M059J (cell line): ENCODE measurements around the gene IGF2BP2. TPM values are rescaled to one million over a fixed set of nuclear protein-coding genes. Genes with fewer than 3 reads are reported as not detected.
"Not testable (repeated sequence)": the region's sequence is repeated elsewhere in the genome, so short reads cannot be mapped to it uniquely, and the experiment has no call there.

ENCODE experiments used
- DNase-seq: peaks from one replicate; pipeline ENCODE4 v3.0.0-alpha.2; 2012; ENCODE audit warnings: low read depth
- total RNA-seq: library from RNA; depleted of rRNA; stranded (reverse); fragments of >200 nt; shearing (Covaris generic); gene quantifications from 2 replicates; pipeline ENCODE4 v1.2.3, GENCODE V29; 2014; rRNA removed

The IGF2BP2 gene
- total RNA-seq, 1 experiment from 2014 or later, result 72.0 TPM

- DNase-seq, result no peak
Observed at GRCh38 chr3:185640308-185640707, 184.5 kb downstream of the IGF2BP2 start.

DNA sequence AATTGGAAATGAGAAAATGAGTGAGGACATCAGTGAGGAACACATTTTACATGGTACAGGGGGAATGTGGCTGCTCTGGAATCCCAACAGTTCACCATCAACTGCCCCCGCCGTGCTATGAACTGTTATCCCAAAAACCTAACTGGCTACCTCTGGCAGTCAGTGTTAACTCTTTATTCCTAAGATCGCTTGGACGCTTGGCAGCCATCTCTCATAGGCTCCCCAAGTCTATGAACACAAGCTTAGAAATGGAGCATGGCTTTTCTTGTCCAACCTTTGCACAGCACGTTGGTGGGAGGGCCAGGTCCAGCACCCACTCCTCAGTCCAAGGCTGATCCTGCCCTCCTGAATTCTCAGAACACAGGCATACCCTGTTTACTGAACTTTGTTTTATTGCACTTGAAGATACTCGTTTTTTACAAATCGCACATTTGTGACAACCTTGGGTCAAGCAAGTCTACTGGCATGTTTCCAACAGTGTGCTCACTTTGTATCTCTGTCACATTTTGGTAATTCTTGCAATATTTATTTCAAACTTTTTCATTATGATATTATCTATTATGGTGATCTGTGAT, 185.1 kb downstream of the IGF2BP2 start:
- no peak for DNase-seq

GRCh38 chr3:185638651-185639050, 186.2 kb downstream of the IGF2BP2 start:
- DNase-seq, result not testable (repeated sequence)

- no peak for DNase-seq
Observed at GRCh38 chr3:185637388-185637787, 187.5 kb downstream of the IGF2BP2 start.

- no peak for DNase-seq
Observed at GRCh38 chr3:185632996-185633395, 191.8 kb downstream of the IGF2BP2 start.

- DNase-seq, result peak; percentile 18
Observed at GRCh38 chr3:185631508-185632206, 193.2 kb downstream of the IGF2BP2 start.

DNA sequence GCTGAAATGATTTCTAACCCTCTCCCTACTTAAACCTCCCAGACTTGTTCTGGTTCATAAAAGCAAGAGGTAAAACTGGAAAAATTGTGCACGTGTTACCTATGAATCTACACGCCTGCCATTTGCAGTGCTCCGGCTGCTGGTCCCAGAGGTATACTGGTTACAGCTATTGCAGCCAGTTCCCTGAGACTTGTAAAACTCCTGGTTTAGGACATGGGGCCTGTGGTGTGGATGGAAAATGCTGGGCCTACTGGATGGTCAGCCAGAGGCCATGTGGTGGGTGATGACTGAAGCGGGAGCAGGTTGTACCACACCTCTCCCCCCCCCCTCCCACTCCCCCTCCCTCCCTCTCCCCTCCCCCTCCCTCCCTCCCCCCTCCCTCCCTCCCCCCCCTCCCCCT, 193.7 kb downstream of the IGF2BP2 start:
- DNase-seq, result no peak

- DNase-seq, result peak; percentile 88
Observed at GRCh38 chr3:185630182-185630622, 194.6 kb downstream of the IGF2BP2 start.

- DNase-seq, result no peak
Observed at GRCh38 chr3:185629554-185630181, 195.2 kb downstream of the IGF2BP2 start.

DNA sequence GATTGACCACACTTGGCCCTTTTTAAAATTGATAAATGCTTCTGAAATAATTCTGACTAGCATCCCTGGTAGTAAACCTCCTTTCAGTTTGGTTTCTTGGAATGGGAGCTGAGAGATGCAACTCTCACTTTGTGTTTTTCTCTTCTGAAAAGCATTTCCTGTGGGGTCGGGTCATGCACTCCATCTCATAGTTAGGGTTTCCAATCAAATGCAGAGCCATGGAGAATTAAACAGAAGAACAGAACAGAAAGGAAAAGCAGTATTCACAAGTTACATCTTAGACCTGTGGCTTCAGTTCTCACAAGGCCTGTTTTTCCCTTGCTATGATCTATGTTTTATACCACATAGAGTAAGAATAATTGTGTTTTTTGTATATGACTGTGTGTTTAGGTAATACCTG, 199.1 kb downstream of the IGF2BP2 start:
- no peak for DNase-seq

DNA sequence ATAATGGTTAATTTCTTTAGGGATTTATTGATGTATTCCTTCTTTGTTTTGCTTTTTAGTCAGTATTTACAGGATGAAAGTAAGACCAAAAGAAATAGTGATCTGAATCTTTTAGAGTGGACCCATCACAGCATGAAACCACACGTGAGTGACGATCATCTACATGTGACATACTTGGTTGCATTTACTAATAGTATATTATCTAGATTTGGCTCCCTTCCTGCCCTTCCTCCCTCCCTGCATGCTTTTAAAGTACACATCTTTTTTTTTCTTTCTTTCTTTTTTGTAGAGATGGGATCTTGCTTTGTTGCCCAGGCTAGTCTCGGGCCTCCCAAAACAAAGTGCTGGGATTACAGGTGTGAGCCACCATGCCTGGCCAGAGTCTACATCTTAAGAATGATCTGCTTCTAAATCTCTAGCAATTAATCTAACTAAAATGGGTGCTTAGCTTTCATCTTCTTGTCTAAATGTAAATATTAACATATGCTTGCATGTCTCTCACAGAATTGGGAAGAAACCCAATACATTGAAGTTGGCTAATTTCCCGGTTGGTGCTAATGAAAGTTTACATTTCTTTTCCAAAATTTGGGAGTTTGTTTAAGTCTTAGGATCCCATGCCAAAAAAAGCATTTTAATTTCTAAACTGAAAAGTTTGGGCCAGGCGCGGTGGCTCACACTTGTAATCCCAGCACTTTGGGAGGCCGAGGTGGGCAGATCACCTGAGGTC, 200.7 kb downstream of the IGF2BP2 start:
- DNase-seq, result no peak

DNA sequence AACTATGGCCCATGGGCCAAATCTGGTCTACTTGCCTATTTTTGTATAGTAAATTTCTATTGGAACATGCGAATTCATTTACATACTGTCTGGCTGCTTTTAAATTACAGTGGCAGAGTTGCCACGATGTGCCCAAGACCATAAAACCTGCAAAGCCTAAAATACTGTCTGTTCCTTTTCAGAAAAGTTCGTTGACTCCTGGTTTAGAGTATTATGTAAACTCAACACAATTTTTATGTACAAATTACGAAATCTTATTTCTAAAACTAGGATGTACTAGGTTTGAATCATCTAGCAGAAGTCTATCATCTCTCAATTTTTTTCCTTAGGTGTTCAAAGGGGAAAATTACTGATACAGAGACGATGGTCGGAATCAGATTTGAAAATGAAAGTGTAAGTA, 211.8 kb downstream of the IGF2BP2 start:
- DNase-seq, result no peak

DNA sequence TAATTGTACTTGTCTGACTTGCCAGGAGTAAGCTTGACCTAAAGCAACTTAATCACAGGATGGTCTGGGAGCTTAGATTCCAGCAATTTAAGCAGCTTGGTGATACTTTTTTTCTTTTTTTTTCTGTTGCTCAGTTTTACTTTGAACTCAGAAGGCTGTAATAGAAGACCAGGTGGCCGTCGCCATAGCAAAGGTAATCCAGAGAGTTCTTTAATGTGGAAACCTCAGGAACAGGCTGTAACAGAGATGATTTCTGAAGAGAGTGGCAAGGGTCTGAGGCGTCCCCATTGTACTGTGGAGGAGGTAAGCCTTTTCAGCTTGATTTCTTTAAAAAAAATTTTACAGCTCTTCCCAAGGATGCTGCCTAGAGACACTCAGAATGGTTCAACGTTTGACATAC, 218.6 kb downstream of the IGF2BP2 start:
- DNase-seq, result no peak

GRCh38 chr3:185605566-185605965, 219.3 kb downstream of the IGF2BP2 start:
- DNase-seq, result no peak

- DNase-seq, result no peak
Observed at GRCh38 chr3:185595526-185595925, 229.3 kb downstream of the IGF2BP2 start.

GRCh38 chr3:185594073-185594472, 230.8 kb downstream of the IGF2BP2 start:
- no peak for DNase-seq

Other genes starting within 250 kb of the IGF2BP2 start
- 34.7 and 40.1 TPM in 2 replicates for gene SENP2, start 238.7 kb downstream of the IGF2BP2 start, total RNA-seq
- 268 and 348 TPM in 2 replicates for gene TRA2B, start 113.0 kb upstream of the IGF2BP2 start, total RNA-seq